OCI-LY7 (cell line): Measurements from ENCODE around the gene DOCK3. TPM values are rescaled to one million over a fixed set of nuclear protein-coding genes. Genes with fewer than 3 reads are reported as not detected.
"Not testable (repeated sequence)": the region's sequence is repeated elsewhere in the genome, so short reads cannot be mapped to it uniquely, and the experiment has no call there.

Source experiments
- BruUV-seq: library from RNA; stranded (reverse); fragments of 400-500 nt; replicated peaks from 2 replicates; lab custom pipeline; 2021; lab: Mats Ljungman, UMichigan
- CTCF ChIA-PET: fragments of 300-600 bp; sonication (Branson Sonifier 250); formaldehyde crosslinking; loops from one replicate; lab custom pipeline; 2022; ENCODE audit warnings: antibody characterized with exemption; ENCODE audit not compliant: unreplicated experiment; lab: Charles Lee
- POLR2A ChIA-PET: fragments of 300-600 bp; sonication (Branson Sonifier 250); formaldehyde crosslinking; loops from one replicate; lab custom pipeline; 2022; ENCODE audit warnings: antibody characterized with exemption; lab: Charles Lee
- DNase-seq: peaks from one replicate; pipeline ENCODE4 v3.0.0-alpha.2; 2015; ENCODE audit warnings: low spot score
- H2AFZ ChIP-seq: fragments of 200-600 bp; sonication (generic), shearing (Covaris generic); 2 replicates; pipeline ENCODE4 v1.6.1; 2014; ENCODE audit warnings: mild to moderate bottlenecking, antibody characterized with exemption, low read length, moderate library complexity
- H3K27ac ChIP-seq: fragments of 200-600 bp; sonication (generic); 2 replicates; pipeline ENCODE4 v1.5.1; 2014; ENCODE audit warnings: mixed run types, low read depth, mild to moderate bottlenecking, moderate library complexity, low read length, inconsistent platforms; ENCODE audit not compliant: poor library complexity, severe bottlenecking
- H3K36me3 ChIP-seq: fragments of 200-600 bp; sonication (generic); 2 replicates; pipeline ENCODE4 v1.6.1; 2014; ENCODE audit warnings: mild to moderate bottlenecking, antibody characterized with exemption, low read length, moderate library complexity, mixed read lengths; ENCODE audit not compliant: insufficient read depth
- H3K4me1 ChIP-seq: fragments of 200-600 bp; sonication (generic); 2 replicates; pipeline ENCODE4 v1.5.1; 2014; ENCODE audit warnings: mild to moderate bottlenecking, low read length; ENCODE audit not compliant: insufficient read depth, poor library complexity, severe bottlenecking
- H3K4me2 ChIP-seq: fragments of 200-600 bp; sonication (generic); 2 replicates; pipeline ENCODE4 v1.6.1; 2014; ENCODE audit warnings: mild to moderate bottlenecking, low read length
- H3K4me3 ChIP-seq: fragments of 200-600 bp; sonication (generic); 2 replicates; pipeline ENCODE4 v1.5.1; 2014; ENCODE audit warnings: mild to moderate bottlenecking, low read depth, low read length; ENCODE audit not compliant: poor library complexity, severe bottlenecking
- H3K79me2 ChIP-seq: fragments of 200-600 bp; sonication (generic); 2 replicates; pipeline ENCODE4 v1.6.1; 2016; ENCODE audit warnings: low read depth, mild to moderate bottlenecking, low read length, moderate library complexity, mixed read lengths; ENCODE audit not compliant: insufficient read depth
- H3K9me2 ChIP-seq: fragments of 200-600 bp; sonication (generic); 2 replicates; pipeline ENCODE4 v1.6.1; 2016; ENCODE audit warnings: mild to moderate bottlenecking, low read length, mixed read lengths; ENCODE audit not compliant: insufficient read depth
- H3K9me3 ChIP-seq: fragments of 200-600 bp; sonication (generic); 2 replicates; pipeline ENCODE4 v1.6.1; 2014; ENCODE audit warnings: mild to moderate bottlenecking, mixed run types, low read length, mixed read lengths
- H4K20me1 ChIP-seq: fragments of 200-600 bp; sonication (generic); 2 replicates; pipeline ENCODE4 v1.6.1; 2014; ENCODE audit warnings: mild to moderate bottlenecking, antibody characterized with exemption, low read length, moderate library complexity, mixed read lengths; ENCODE audit not compliant: insufficient read depth
- CTCF ChIP-seq: fragments of 200-600 bp; sonication (generic); conservative IDR thresholded peaks from 2 replicates; pipeline ENCODE4 v1.5.1; 2014; ENCODE audit warnings: mild to moderate bottlenecking, antibody characterized with exemption, low read length, moderate library complexity, mixed read lengths
- EZH2phosphoT487 ChIP-seq: fragments of 200-600 bp; sonication (generic); IDR thresholded peaks from 2 replicates; pipeline ENCODE4 v1.6.1; 2018; ENCODE audit warnings: low read depth, borderline replicate concordance, mild to moderate bottlenecking, mixed run types, antibody characterized with exemption, low read length, moderate library complexity, mixed read lengths
- intact Hi-C: fragments of 100-400 bp; cut with micrococcal nuclease; formaldehyde crosslinking; loops from one replicate; pipeline ENCODE4 v1.10.0; 2022; ENCODE audit not compliant: unreplicated experiment
- total RNA-seq, 2 experiments: library from RNA; depleted of rRNA in 1 of 2; stranded (reverse); fragments of >200 nt in 1 of 2; shearing (Covaris generic) in 1 of 2; gene quantifications; 2 replicates each; pipeline ENCODE4 v1.2.3, GENCODE V29; 2014 to 2022

DOCK3 gene
- total RNA-seq, 2 experiments from 2014 or later: not detected

GRCh38 chr3:50676031-50676705 is 1.4 kb downstream of the DOCK3 start:
- no peak overlapping the region for H3K27ac ChIP-seq
- H2AFZ ChIP-seq: no peak overlapping the region
- H3K4me2 ChIP-seq: no peak overlapping the region
- H3K4me1 ChIP-seq: no peaks in the 10 kb centered on the region
- no peaks in the 10 kb centered on the region for H3K79me2 ChIP-seq
- no peaks in the 10 kb centered on the region for H3K9me2 ChIP-seq
- no peaks in the 10 kb centered on the region for H4K20me1 ChIP-seq
- DNase-seq: no peak
- intact Hi-C loops: no loop called here
- no peaks in the 10 kb centered on the region for H3K36me3 ChIP-seq
- no peak overlapping the region for H3K4me3 ChIP-seq
- ChIA-PET CTCF (no interaction called here), POLR2A (interaction anchor here (0.6 to 0.7 kb wide), 2 partner anchors 316 to 625 kb away, joined by 3 to 4 read pairs; no protein-coding TSS in a partner anchor)
- TF ChIP-seq CTCF (no peak), EZH2phosphoT487 (no peak)
- BruUV-seq: no TSS peak
- no peaks in the 10 kb centered on the region for H3K9me3 ChIP-seq

- BruUV-seq: no TSS peak
- H3K9me2 ChIP-seq: no peaks in the 10 kb centered on the region
- TF ChIP-seq CTCF (no peak), EZH2phosphoT487 (no peak)
- H3K4me1 ChIP-seq: no peaks in the 10 kb centered on the region
- H3K79me2 ChIP-seq: no peaks in the 10 kb centered on the region
- DNase-seq: no peak
- H3K27ac ChIP-seq: no peak overlapping the region
- no peak overlapping the region for H2AFZ ChIP-seq
- H4K20me1 ChIP-seq: no peaks in the 10 kb centered on the region
- H3K36me3 ChIP-seq: no peaks in the 10 kb centered on the region
- CTCF ChIA-PET: no interaction called here
- intact Hi-C loops: no loop called here
- POLR2A ChIA-PET: no interaction called here
- no peak overlapping the region for H3K4me3 ChIP-seq
- no peak overlapping the region for H3K4me2 ChIP-seq
- no peaks in the 10 kb centered on the region for H3K9me3 ChIP-seq
These were observed 12.5 kb downstream of the DOCK3 start for GRCh38 chr3:50687127-50687751.

GRCh38 chr3:50687916-50688315 is 13.2 kb downstream of the DOCK3 start:
- ChIA-PET POLR2A (no interaction called here), CTCF (no interaction called here)
- no peaks in the 10 kb centered on the region for H3K4me1 ChIP-seq
- no peaks in the 10 kb centered on the region for H3K9me2 ChIP-seq
- no peak overlapping the region for H3K4me2 ChIP-seq
- BruUV-seq: no TSS peak
- H4K20me1 ChIP-seq: no peaks in the 10 kb centered on the region
- no peaks in the 10 kb centered on the region for H3K79me2 ChIP-seq
- H3K27ac ChIP-seq: no peak overlapping the region
- intact Hi-C loops: no loop called here
- no peak overlapping the region for H3K4me3 ChIP-seq
- no peak overlapping the region for H2AFZ ChIP-seq
- H3K36me3 ChIP-seq: no peaks in the 10 kb centered on the region
- H3K9me3 ChIP-seq: no peaks in the 10 kb centered on the region
- TF ChIP-seq EZH2phosphoT487 (no peak), CTCF (no peak)
- no peak for DNase-seq

- H3K9me3 ChIP-seq, BruUV-seq, H2AFZ ChIP-seq, H3K4me2 ChIP-seq, H3K9me2 ChIP-seq, POLR2A ChIA-PET, DNase-seq, H4K20me1 ChIP-seq, H3K4me3 ChIP-seq, H3K4me1 ChIP-seq, intact Hi-C loops, H3K27ac ChIP-seq, CTCF ChIA-PET, H3K36me3 ChIP-seq, H3K79me2 ChIP-seq: not testable (repeated sequence)
These were observed 13.9 kb downstream of the DOCK3 start for GRCh38 chr3:50688602-50689001.
